BE2C (cell line): Measurements from ENCODE around the gene BLOC1S2.
A peak's percentile ranks its signal among the peaks of the same experiment; 100 is the strongest.
"Not testable (repeated sequence)": the region's sequence is repeated elsewhere in the genome, so short reads cannot be mapped to it uniquely, and the experiment has no call there.

Experiments
- DNase-seq: peaks from one replicate; pipeline ENCODE4 v3.0.0-alpha.2; 2020
- H3K27me3 ChIP-seq: fragments of 250-450 bp; sonication (Bioruptor Pico); 2 replicates; pipeline ENCODE4 v1.5.1; 2020; ENCODE audit warnings: mild to moderate bottlenecking
- H3K36me3 ChIP-seq: fragments of 250-450 bp; sonication (Bioruptor Pico); 2 replicates; pipeline ENCODE4 v1.5.1; 2020; ENCODE audit warnings: mild to moderate bottlenecking
- H3K4me1 ChIP-seq: fragments of 250-450 bp; sonication (Bioruptor Pico); 2 replicates; pipeline ENCODE4 v1.5.1; 2020
- H3K4me3 ChIP-seq: 2 replicates; pipeline ENCODE4 v1.5.1; 2011; ENCODE audit warnings: low read depth, low read length
- H3K9me3 ChIP-seq: fragments of 250-450 bp; sonication (Bioruptor Pico); 2 replicates; pipeline ENCODE4 v1.5.1; 2020
- TF ChIP-seq, protein P1 (sequence below): IDR thresholded peaks from 2 replicates; pipeline ENCODE4 v1.5.1; 2012; ENCODE audit warnings: mild to moderate bottlenecking, low read depth, low read length

The BLOC1S2 gene

DNA sequence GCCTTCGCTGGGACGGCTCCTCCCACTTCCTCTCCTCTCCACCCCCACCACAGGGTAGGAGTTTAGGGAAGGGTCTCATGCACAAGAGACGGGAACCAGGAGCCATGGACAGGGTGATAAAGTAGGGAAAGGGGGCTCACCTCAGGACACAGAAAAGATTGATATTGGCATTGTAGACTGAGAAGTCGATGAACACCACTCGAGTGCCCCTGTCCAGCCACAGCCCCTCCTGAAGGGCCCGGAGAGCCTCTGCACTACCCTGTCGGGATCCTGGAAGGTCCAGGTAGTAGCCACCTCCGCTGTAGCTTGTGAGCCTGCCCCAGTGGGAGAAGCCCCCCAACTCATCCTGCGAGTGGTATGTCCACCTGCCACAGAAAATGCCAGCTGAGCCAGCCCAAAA, 10.8 kb upstream of the BLOC1S2 start:
- H3K27me3 ChIP-seq = peaks cover 6% of the 10 kb centered on the region; the same call in 1 of the 2 replicates
- no peaks in the 10 kb centered on the region for H3K4me1 ChIP-seq
- no peaks in the 10 kb centered on the region for H3K9me3 ChIP-seq
- H3K4me3 ChIP-seq = no peak overlapping the region
- no peaks in the 10 kb centered on the region for H3K36me3 ChIP-seq
- TF ChIP-seq, protein P1, sequence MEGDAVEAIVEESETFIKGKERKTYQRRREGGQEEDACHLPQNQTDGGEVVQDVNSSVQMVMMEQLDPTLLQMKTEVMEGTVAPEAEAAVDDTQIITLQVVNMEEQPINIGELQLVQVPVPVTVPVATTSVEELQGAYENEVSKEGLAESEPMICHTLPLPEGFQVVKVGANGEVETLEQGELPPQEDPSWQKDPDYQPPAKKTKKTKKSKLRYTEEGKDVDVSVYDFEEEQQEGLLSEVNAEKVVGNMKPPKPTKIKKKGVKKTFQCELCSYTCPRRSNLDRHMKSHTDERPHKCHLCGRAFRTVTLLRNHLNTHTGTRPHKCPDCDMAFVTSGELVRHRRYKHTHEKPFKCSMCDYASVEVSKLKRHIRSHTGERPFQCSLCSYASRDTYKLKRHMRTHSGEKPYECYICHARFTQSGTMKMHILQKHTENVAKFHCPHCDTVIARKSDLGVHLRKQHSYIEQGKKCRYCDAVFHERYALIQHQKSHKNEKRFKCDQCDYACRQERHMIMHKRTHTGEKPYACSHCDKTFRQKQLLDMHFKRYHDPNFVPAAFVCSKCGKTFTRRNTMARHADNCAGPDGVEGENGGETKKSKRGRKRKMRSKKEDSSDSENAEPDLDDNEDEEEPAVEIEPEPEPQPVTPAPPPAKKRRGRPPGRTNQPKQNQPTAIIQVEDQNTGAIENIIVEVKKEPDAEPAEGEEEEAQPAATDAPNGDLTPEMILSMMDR = no peak
- DNase-seq = no peak

DNA sequence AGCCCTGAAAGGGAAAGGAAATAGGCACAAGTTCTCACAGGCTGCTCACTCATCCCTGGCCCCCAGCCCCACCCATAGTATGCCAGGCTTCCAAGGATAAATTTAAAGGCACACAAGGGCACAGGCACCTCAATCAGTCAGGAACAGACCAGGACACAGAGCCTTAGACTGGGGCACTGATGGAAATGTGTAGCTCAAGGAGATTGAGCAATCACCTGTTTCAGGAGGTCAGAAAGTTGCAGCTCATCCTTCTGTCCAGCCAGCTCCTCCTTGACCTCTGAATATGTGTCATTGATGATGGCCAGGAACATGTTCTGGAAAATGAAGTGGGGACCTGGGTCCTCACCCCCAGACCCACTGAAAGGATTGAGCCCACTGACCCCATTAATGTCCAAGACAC, 6.6 kb upstream of the BLOC1S2 start:
- TF ChIP-seq, protein P1 = no peak
- no peak overlapping the region for H3K4me3 ChIP-seq
- no peaks in the 10 kb centered on the region for H3K36me3 ChIP-seq
- no peaks in the 10 kb centered on the region for H3K9me3 ChIP-seq
- peaks cover 6% of the 10 kb centered on the region; the same call in 1 of the 2 replicates for H3K27me3 ChIP-seq
- DNase-seq = no peak
- no peaks in the 10 kb centered on the region for H3K4me1 ChIP-seq

DNA sequence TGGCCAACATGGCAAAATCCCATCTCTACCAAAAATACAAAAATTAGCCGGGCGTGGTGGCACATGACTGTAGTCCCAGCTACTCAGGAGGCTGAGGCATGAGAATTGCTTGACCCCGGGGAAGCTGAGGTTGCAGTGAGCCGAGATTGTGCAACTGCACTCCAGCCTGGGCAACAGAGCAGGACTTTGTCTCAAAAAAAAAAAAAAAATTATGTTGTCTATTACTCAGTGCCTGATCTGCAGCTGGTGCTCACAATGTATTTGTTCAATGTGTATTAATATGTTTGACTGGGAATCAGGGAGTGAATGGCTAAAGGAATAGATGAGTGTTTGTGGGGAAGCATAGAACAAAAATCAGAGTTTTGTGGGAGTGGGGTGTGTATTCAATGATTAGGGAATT, 5.8 kb upstream of the BLOC1S2 start:
- not testable (repeated sequence) for H3K36me3 ChIP-seq, H3K27me3 ChIP-seq, H3K9me3 ChIP-seq, H3K4me3 ChIP-seq, DNase-seq, H3K4me1 ChIP-seq

DNA sequence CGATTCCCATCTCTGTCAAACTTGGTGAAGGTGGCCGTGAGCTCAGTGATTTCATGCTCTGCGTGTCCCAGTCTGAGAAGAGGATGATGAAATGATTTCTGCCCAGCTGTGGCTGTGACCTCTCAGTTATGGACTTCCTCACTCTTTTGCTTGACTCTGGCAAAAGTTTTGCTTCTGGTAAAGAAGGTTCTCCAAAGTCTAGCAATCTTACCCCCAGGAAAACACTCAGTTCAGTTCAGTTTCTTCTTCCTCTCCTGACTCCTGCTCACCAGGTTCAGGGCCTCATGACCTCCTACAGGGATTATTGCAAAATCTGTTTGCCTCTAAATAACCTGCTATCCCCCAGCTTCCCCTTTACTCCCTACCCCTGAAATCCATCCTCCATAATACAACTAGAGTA, 4.9 kb upstream of the BLOC1S2 start:
- Histone ChIP-seq H3K4me3 (no peak overlapping the region), H3K9me3 (no peaks in the 10 kb centered on the region), H3K4me1 (no peaks in the 10 kb centered on the region), H3K27me3 (no peaks in the 10 kb centered on the region), H3K36me3 (no peaks in the 10 kb centered on the region)
- no peak for DNase-seq
- TF ChIP-seq, protein P1 = no peak

DNA sequence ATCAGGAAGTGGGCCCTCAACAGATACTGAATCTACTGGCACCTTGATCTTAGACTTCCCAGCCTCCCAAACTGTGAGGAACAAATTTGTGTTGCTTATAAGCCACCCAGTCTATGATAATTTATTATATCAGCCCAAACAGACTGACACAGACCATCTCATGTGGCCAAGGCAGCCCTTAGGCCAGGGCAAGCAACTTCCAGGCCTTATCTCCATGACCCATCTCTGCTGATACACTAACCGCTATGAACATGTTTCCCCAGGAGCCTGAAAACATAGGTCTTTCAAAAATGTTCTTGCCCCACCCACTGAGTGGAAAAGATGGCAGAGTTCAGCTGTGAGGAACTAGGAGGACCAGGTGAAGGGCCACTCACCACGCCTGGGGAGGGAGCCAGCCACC, 3.2 kb upstream of the BLOC1S2 start:
- H3K27me3 ChIP-seq = no peaks in the 10 kb centered on the region

DNA sequence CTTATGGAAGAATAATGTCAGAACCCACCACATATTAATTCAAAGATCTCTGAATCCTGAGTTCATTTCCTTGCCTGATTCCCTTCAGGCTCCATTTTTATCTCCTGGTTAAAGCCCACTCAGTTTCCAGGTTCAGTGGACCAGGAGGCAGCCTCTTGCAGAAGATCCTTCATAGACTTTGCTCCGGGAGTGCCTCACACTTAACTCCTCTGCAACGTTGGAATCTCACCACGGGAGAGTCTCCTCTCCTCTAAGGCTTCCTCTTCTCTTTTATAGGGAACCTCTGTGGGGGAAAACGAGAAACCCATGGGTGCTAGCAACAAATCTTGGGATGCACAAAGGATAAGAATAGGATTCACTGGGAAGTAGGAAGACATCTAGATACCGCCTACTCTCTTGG, 1.7 kb upstream of the BLOC1S2 start:
- Histone ChIP-seq H3K4me1 (no peaks in the 10 kb centered on the region), H3K27me3 (no peaks in the 10 kb centered on the region), H3K4me3 (no peak overlapping the region), H3K36me3 (peaks cover 3% of the 10 kb centered on the region), H3K9me3 (no peaks in the 10 kb centered on the region)
- no peak for DNase-seq
- TF ChIP-seq, protein P1 = no peak

More for the DNA sequence above, 3.2 kb upstream of the BLOC1S2 start:
- TF ChIP-seq, protein P1 = no peak
- Histone ChIP-seq H3K4me3 (no peak overlapping the region), H3K4me1 (no peaks in the 10 kb centered on the region), H3K36me3 (no peaks in the 10 kb centered on the region), H3K9me3 (no peaks in the 10 kb centered on the region)
- DNase-seq = no peak

DNA sequence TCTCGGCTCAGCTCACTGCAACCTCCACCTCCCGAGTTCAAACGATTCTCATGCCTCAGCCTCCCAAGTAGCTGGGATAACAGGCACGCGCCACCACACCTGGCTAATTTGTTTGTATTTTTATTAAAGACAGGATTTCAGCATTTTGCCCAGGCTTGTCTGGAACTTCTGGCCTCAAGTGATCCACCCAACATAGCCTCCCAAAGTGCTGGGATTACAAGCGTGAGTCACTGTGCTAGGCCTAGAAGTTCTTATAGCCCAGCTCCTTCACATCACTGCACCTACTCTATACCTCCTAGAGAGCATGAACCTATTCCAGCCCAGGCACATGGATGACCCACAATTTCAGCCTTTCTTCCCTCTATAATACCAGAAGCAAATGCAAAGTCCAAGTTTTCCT, 1.3 kb upstream of the BLOC1S2 start:
- Histone ChIP-seq H3K4me1 (no peaks in the 10 kb centered on the region), H3K4me3 (no peak overlapping the region), H3K9me3 (no peaks in the 10 kb centered on the region), H3K27me3 (no peaks in the 10 kb centered on the region), H3K36me3 (peaks cover 4% of the 10 kb centered on the region)
- no peak for DNase-seq
- TF ChIP-seq, protein P1 = no peak

DNA sequence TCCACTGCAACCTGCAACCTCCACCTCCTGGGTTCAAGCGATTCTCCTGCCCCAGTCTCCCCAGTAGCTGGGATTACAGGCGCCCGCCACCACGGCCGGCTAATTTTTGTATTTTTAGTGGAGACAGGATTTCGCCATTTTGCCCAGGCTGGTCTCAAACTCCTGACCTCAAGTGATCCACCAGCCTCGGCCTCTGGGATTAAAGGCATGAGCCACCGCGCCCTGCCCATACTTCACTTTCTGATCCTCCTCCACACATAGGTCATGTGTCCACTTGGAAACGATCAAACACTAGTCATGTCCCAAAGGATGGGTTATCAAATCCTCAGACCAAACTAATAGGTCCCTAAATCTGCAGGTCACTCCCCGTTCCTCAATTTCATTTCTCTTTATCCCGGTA, 1.2 kb downstream of the BLOC1S2 start:
- H3K36me3 ChIP-seq, DNase-seq, H3K4me1 ChIP-seq, H3K27me3 ChIP-seq, H3K9me3 ChIP-seq: not testable (repeated sequence)
- peak overlapping the region; percentile 90 for H3K4me3 ChIP-seq
